Measurements from ENCODE around the gene APOC3.

- TF ChIP-seq, protein P1, sequence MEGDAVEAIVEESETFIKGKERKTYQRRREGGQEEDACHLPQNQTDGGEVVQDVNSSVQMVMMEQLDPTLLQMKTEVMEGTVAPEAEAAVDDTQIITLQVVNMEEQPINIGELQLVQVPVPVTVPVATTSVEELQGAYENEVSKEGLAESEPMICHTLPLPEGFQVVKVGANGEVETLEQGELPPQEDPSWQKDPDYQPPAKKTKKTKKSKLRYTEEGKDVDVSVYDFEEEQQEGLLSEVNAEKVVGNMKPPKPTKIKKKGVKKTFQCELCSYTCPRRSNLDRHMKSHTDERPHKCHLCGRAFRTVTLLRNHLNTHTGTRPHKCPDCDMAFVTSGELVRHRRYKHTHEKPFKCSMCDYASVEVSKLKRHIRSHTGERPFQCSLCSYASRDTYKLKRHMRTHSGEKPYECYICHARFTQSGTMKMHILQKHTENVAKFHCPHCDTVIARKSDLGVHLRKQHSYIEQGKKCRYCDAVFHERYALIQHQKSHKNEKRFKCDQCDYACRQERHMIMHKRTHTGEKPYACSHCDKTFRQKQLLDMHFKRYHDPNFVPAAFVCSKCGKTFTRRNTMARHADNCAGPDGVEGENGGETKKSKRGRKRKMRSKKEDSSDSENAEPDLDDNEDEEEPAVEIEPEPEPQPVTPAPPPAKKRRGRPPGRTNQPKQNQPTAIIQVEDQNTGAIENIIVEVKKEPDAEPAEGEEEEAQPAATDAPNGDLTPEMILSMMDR (conservative IDR thresholded peaks at IDR 0.05 in 1 of 2, IDR thresholded peaks at IDR 0.05 in 1 of 2; ENCODE audit: low read depth in 1 of 2, low read length in 2 of 2): no peak
- TF ChIP-seq EZH2 (IDR thresholded peaks at IDR 0.05; ENCODE audit: low read length, missing control alignments): no peak
These were observed 29.1 kb upstream of the APOC3 start for GRCh38 chr11:116800610-116801009.

All from fibroblast of lung (primary cell).